ENCODE results near the gene CRYBG2.

DNA sequence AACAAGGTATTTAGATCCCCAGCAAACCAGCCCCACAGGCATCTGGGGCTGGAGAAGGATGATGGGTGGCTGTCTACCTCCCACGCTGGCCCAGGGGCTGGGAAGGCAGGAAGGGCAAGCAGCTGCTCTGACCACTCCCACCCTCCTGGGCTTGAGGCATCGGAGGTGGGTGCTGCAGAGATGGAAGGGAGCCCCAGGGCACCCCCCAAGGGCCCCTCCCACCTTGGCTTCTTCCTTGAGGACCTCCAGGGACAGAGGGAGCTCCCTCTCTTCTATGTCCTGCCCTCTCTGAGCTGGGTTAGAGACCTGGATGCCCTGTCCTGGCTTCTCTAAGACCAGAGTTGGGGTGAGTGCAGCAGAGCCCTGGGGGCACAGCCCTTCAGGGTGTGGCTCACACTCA is 33.0 kb downstream of the CRYBG2 start:
- TF ChIP-seq, protein P1, sequence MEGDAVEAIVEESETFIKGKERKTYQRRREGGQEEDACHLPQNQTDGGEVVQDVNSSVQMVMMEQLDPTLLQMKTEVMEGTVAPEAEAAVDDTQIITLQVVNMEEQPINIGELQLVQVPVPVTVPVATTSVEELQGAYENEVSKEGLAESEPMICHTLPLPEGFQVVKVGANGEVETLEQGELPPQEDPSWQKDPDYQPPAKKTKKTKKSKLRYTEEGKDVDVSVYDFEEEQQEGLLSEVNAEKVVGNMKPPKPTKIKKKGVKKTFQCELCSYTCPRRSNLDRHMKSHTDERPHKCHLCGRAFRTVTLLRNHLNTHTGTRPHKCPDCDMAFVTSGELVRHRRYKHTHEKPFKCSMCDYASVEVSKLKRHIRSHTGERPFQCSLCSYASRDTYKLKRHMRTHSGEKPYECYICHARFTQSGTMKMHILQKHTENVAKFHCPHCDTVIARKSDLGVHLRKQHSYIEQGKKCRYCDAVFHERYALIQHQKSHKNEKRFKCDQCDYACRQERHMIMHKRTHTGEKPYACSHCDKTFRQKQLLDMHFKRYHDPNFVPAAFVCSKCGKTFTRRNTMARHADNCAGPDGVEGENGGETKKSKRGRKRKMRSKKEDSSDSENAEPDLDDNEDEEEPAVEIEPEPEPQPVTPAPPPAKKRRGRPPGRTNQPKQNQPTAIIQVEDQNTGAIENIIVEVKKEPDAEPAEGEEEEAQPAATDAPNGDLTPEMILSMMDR (IDR thresholded peaks at IDR 0.05), result no peak
- no peak for TF ChIP-seq EP300 (IDR thresholded peaks at IDR 0.05)

Measured in tibial nerve (tissue), 4 donors.